Osteoblast (primary cell): ENCODE data around the gene SLC26A4. TPM values are rescaled to one million over a fixed set of nuclear protein-coding genes. Genes with fewer than 3 reads are reported as not detected.

ENCODE experiments used
- DNase-seq: peaks from one replicate; pipeline ENCODE4 v3.0.0; 2011; ENCODE audit warnings: low spot score, mixed read lengths; ENCODE audit not compliant: insufficient read length; ENCODE audit errors: missing footprints
- H2AFZ ChIP-seq: 2 replicates; pipeline ENCODE4 v1.6.0; 2011; ENCODE audit warnings: mild to moderate bottlenecking, low read length
- H3K27ac ChIP-seq: 2 replicates; pipeline ENCODE4 v1.5.1; 2011; ENCODE audit warnings: mild to moderate bottlenecking, low read depth, low read length, moderate library complexity
- H3K27me3 ChIP-seq: 2 replicates; pipeline ENCODE4 v1.6.0; 2012; ENCODE audit warnings: mild to moderate bottlenecking, control low read depth, inconsistent platforms, low read length, moderate library complexity; ENCODE audit not compliant: insufficient read depth
- H3K36me3 ChIP-seq: 2 replicates; pipeline ENCODE4 v1.5.1; 2011; ENCODE audit warnings: mild to moderate bottlenecking, low read length, control low read depth, moderate library complexity; ENCODE audit not compliant: insufficient read depth
- H3K4me1 ChIP-seq: 2 replicates; pipeline ENCODE4 v1.5.1; 2011; ENCODE audit warnings: mild to moderate bottlenecking, low read length, control low read depth, moderate library complexity; ENCODE audit not compliant: insufficient read depth
- H3K4me2 ChIP-seq: 2 replicates; pipeline ENCODE4 v1.6.0; 2011; ENCODE audit warnings: mild to moderate bottlenecking, low read length; ENCODE audit not compliant: insufficient read depth
- H3K4me3 ChIP-seq: fragments of 200-600 bp; sonication (generic); 3 replicates; pipeline ENCODE4 v1.5.1; 2012; ENCODE audit warnings: mild to moderate bottlenecking, low read length, inconsistent platforms; ENCODE audit not compliant: insufficient read depth
- H3K79me2 ChIP-seq: 2 replicates; pipeline ENCODE4 v1.6.0; 2012; ENCODE audit warnings: mild to moderate bottlenecking, low read length, control low read depth, inconsistent platforms; ENCODE audit not compliant: insufficient read depth
- H3K9me3 ChIP-seq: 2 replicates; pipeline ENCODE4 v1.5.1; 2011; ENCODE audit warnings: low read depth, low read length, control low read depth
- H4K20me1 ChIP-seq: 2 replicates; pipeline ENCODE4 v1.6.0; 2012; ENCODE audit warnings: mild to moderate bottlenecking, low read length, control low read depth; ENCODE audit not compliant: insufficient read depth
- total RNA-seq: library from RNA; depleted of rRNA; stranded (reverse); fragments of >200 nt; gene quantifications from 2 replicates; pipeline ENCODE4 v1.2.3, GENCODE V29; 2012
- TF ChIP-seq, protein P1 (sequence below): IDR thresholded peaks from 2 replicates; pipeline ENCODE4 v1.5.1; 2011; ENCODE audit warnings: mild to moderate bottlenecking, low read depth, low read length, moderate library complexity; ENCODE audit errors: extremely low read depth

SLC26A4 gene
- total RNA-seq, 1 donor: 0.36 TPM

DNA sequence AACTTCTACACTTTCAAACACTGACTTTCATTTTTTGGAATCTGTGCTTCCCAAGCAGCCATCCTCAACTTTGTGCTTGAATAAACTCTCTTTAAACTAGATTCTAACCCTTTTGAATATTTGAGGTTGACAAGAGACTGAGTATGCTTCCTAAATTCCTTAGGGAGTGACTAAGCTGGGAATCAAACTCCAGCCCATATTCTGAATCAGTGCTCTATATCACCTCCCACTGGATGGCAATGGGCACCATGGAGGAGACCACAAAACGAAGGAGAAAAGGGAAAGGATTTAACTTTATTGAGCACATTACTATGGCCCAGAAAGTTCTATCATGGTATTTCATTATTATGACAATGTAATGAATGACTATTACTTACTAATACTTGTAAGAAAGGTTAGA, 17.2 kb upstream of the SLC26A4 start:
- Histone ChIP-seq H3K27ac (peak overlapping the region; percentile 24), H3K36me3 (no peaks in the 10 kb centered on the region), H3K4me2 (no peak overlapping the region), H3K79me2 (no peaks in the 10 kb centered on the region), H3K27me3 (no peaks in the 10 kb centered on the region), H2AFZ (no peak overlapping the region), H3K4me3 (no peak overlapping the region), H4K20me1 (no peaks in the 10 kb centered on the region), H3K9me3 (no peaks in the 10 kb centered on the region), H3K4me1 (peaks cover 19% of the 10 kb centered on the region)
- peak; percentile 85 for DNase-seq
- TF ChIP-seq, protein P1, sequence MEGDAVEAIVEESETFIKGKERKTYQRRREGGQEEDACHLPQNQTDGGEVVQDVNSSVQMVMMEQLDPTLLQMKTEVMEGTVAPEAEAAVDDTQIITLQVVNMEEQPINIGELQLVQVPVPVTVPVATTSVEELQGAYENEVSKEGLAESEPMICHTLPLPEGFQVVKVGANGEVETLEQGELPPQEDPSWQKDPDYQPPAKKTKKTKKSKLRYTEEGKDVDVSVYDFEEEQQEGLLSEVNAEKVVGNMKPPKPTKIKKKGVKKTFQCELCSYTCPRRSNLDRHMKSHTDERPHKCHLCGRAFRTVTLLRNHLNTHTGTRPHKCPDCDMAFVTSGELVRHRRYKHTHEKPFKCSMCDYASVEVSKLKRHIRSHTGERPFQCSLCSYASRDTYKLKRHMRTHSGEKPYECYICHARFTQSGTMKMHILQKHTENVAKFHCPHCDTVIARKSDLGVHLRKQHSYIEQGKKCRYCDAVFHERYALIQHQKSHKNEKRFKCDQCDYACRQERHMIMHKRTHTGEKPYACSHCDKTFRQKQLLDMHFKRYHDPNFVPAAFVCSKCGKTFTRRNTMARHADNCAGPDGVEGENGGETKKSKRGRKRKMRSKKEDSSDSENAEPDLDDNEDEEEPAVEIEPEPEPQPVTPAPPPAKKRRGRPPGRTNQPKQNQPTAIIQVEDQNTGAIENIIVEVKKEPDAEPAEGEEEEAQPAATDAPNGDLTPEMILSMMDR: peak; percentile 64

DNA sequence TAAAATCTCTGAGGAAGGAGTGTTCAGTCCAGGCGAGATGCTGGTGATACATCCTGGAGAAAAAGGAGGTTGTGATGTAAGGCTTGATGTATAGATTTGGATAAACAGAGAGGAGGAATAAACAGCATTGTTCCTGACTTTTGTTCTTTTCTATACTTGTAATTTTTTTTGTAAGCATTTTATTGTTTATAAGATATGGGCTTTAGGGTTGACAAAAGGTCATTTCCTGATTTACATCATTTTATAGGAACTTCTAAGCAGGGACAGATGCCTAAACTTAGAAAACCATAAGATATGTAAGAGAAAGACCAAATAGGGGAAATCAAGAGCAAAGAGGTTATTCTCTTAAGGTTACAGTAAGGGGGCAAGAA, 16.7 kb upstream of the SLC26A4 start:
- Histone ChIP-seq H3K4me2 (peak overlapping the region; percentile 11), H3K27ac (no peak overlapping the region)

DNA sequence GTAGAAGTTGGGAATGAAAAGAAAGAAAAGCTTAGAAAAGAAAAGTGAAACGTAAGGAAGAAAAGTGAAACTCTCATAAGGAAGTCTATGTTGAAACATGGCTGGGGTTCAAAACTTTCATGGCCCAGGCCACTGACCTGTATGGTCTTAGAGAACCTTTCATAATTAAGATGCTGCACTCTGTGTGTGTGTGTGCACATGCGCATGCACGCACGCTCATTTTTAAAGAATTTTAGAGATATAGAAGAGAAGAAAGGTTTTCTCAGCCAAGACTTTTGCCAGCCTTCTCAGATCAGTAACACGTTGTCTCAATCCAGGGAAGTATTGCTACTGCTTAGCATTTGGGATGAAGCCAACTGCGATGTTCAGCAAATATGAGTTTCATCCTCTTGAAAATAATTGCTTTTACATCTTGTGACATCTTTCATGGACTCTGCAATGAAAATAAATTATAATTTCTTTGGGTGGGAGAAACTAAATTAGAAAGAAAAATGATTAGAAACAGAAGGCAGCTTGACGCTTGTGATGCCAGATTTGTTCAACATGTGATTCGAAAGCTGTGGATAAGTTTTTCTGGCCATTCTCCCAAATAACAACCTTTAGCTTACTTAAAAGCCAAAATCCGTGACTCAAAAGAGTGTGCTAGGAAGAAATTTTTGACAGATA, 16.2 kb upstream of the SLC26A4 start:
- Histone ChIP-seq H3K27me3 (no peaks in the 10 kb centered on the region), H3K4me3 (no peak overlapping the region), H3K4me2 (peak overlapping the region; percentile 11), H3K4me1 (peaks cover 19% of the 10 kb centered on the region), H3K9me3 (no peaks in the 10 kb centered on the region), H3K36me3 (no peaks in the 10 kb centered on the region), H2AFZ (no peak overlapping the region), H3K27ac (no peak overlapping the region), H4K20me1 (no peaks in the 10 kb centered on the region), H3K79me2 (no peaks in the 10 kb centered on the region)
- no peak for DNase-seq
- TF ChIP-seq, protein P1: no peak

More for the DNA sequence above, 16.7 kb upstream of the SLC26A4 start:
- H3K27me3 ChIP-seq: no peaks in the 10 kb centered on the region
- H3K4me1 ChIP-seq: peaks cover 19% of the 10 kb centered on the region
- H2AFZ ChIP-seq: no peak overlapping the region
- H3K4me3 ChIP-seq: no peak overlapping the region
- DNase-seq: no peak
- no peaks in the 10 kb centered on the region for H3K36me3 ChIP-seq
- H3K79me2 ChIP-seq: no peaks in the 10 kb centered on the region
- TF ChIP-seq, protein P1: no peak
- no peaks in the 10 kb centered on the region for H4K20me1 ChIP-seq
- no peaks in the 10 kb centered on the region for H3K9me3 ChIP-seq

DNA sequence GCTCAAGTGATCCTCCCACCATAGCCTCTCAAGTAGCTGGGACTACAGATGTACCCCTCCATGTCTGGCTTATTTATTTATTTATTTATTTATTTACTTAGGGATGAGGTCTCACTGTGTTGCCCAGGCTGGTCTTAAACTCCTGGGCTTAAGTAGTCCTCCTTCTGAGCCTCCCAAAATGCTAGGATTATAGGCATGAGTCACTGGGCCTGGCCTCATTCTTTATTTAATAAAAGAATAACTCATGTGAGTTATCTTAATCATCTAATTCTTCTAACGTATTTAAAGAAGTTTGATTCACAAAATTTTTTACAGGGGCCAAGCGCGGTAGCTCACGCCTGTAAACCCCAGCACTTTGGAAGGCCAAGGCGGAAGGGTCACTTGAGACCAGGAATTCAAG, 8.0 kb upstream of the SLC26A4 start:
- no peak overlapping the region for H3K4me3 ChIP-seq
- TF ChIP-seq, protein P1: no peak
- H3K79me2 ChIP-seq: no peaks in the 10 kb centered on the region
- H3K27me3 ChIP-seq: no peaks in the 10 kb centered on the region
- H3K4me2 ChIP-seq: no peak overlapping the region
- no peaks in the 10 kb centered on the region for H3K36me3 ChIP-seq
- no peak overlapping the region for H2AFZ ChIP-seq
- no peak overlapping the region for H3K27ac ChIP-seq
- H4K20me1 ChIP-seq: no peaks in the 10 kb centered on the region
- H3K9me3 ChIP-seq: no peaks in the 10 kb centered on the region
- H3K4me1 ChIP-seq: no peaks in the 10 kb centered on the region
- no peak for DNase-seq
